A549 (cell line): ENCODE measurements around the gene SMIM33. TPM values are rescaled to one million over a fixed set of nuclear protein-coding genes. Genes with fewer than 3 reads are reported as not detected.

ENCODE experiments used
- ATOH8 ChIP-seq: fragments of 250-450 bp; sonication (Bioruptor Pico); IDR thresholded peaks from 2 replicates; pipeline ENCODE4 v1.5.0; 2020; ENCODE audit warnings: low read depth, mild to moderate bottlenecking, moderate library complexity
- BHLHE40 ChIP-seq: IDR thresholded peaks from 2 replicates; pipeline ENCODE4 v1.6.1; 2012; ENCODE audit warnings: low read depth, low read length, inconsistent platforms
- CBX2 ChIP-seq: fragments of 200-600 bp; sonication (generic); IDR thresholded peaks from 2 replicates; pipeline ENCODE4 v1.6.1; 2016; ENCODE audit warnings: low read depth, mild to moderate bottlenecking, borderline replicate concordance
- CBX8 ChIP-seq: fragments of 200-600 bp; sonication (generic); IDR thresholded peaks from 2 replicates; pipeline ENCODE4 v1.6.1; 2016
- CTCF ChIP-seq: fragments of >200 bp; sonication (Bioruptor Twin); formaldehyde crosslinking; IDR thresholded peaks from 3 replicates; pipeline ENCODE4 v1.5.1; 2016
- EP300 ChIP-seq, 2 experiments: fragments of >200 bp; sonication (Bioruptor Twin); formaldehyde crosslinking; IDR thresholded peaks; 2 replicates in 1 of 2; 3 replicates in 1 of 2; pipeline ENCODE4 v1.6.1; 2016 to 2017
- ESRRA ChIP-seq: fragments of 150-350 bp; IDR thresholded peaks from 2 replicates; pipeline ENCODE4 v1.6.1; 2014; ENCODE audit warnings: mild to moderate bottlenecking, low read length, borderline replicate concordance
- FOSB ChIP-seq: fragments of 250-450 bp; sonication (Bioruptor Pico); IDR thresholded peaks from 2 replicates; pipeline ENCODE4 v1.5.0; 2020; ENCODE audit warnings: mild to moderate bottlenecking, moderate library complexity
- HDAC2 ChIP-seq: fragments of 200-600 bp; sonication (generic); IDR thresholded peaks from 2 replicates; pipeline ENCODE4 v1.6.1; 2016
- HEYL ChIP-seq: fragments of 250-450 bp; sonication (Bioruptor Pico); IDR thresholded peaks from 2 replicates; pipeline ENCODE4 v1.8.0; 2021; ENCODE audit warnings: mild to moderate bottlenecking, moderate library complexity
- HMGXB4 ChIP-seq: fragments of 250-450 bp; sonication (Bioruptor Pico); IDR thresholded peaks from 2 replicates; pipeline ENCODE4 v1.5.0; 2021; ENCODE audit warnings: mild to moderate bottlenecking, moderate library complexity, borderline replicate concordance
- KDM5A ChIP-seq: fragments of 200-600 bp; sonication (generic); IDR thresholded peaks from 2 replicates; pipeline ENCODE4 v1.6.1; 2016; ENCODE audit warnings: antibody characterized with exemption, mild to moderate bottlenecking
- MAFK ChIP-seq: fragments of 450-650 bp; IDR thresholded peaks from 2 replicates; pipeline ENCODE4 v1.6.1; 2014; ENCODE audit not compliant: partially characterized antibody
- PBX3 ChIP-seq: IDR thresholded peaks from 2 replicates; pipeline ENCODE4 v1.6.1; 2012
- PHF8 ChIP-seq: fragments of 200-600 bp; sonication (generic); IDR thresholded peaks from 2 replicates; pipeline ENCODE4 v1.6.1; 2016; ENCODE audit warnings: low read depth, mild to moderate bottlenecking, antibody characterized with exemption, moderate library complexity, borderline replicate concordance
- POLR2AphosphoS2 ChIP-seq: conservative IDR thresholded peaks from 2 replicates; pipeline ENCODE4 v1.6.1; 2012; ENCODE audit warnings: low read length, improper control_type of control experiment, inconsistent platforms
- RAD21 ChIP-seq, 2 experiments: fragments of >200 bp in 1 of 2; sonication (Bioruptor Twin) in 1 of 2; formaldehyde crosslinking in 1 of 2; IDR thresholded peaks in 1 of 2; conservative IDR thresholded peaks in 1 of 2; 2 replicates in 1 of 2; 3 replicates in 1 of 2; pipeline ENCODE4 v1.6.1; 2012 to 2018; ENCODE audit warnings: inconsistent platforms in 1 of 2
- RCOR1 ChIP-seq: fragments of 150-350 bp; IDR thresholded peaks from 2 replicates; pipeline ENCODE4 v1.6.1; 2014; ENCODE audit warnings: antibody characterized with exemption, low read length, low read depth
- TFCP2L1 ChIP-seq: fragments of 250-450 bp; sonication (Bioruptor Pico); IDR thresholded peaks from 2 replicates; pipeline ENCODE4 v1.5.0; 2021; ENCODE audit warnings: mild to moderate bottlenecking
- TP53 ChIP-seq: fragments of 250-450 bp; sonication (Bioruptor Pico); IDR thresholded peaks from 2 replicates; pipeline ENCODE4 v1.5.0; 2021; ENCODE audit warnings: mild to moderate bottlenecking, moderate library complexity
- USF2 ChIP-seq: fragments of 450-650 bp; IDR thresholded peaks from 2 replicates; pipeline ENCODE4 v1.6.1; 2014; ENCODE audit warnings: antibody characterized with exemption
- ZNF302 ChIP-seq: fragments of 250-450 bp; sonication (Bioruptor Pico); IDR thresholded peaks from 2 replicates; pipeline ENCODE4 v1.9.0; 2021; ENCODE audit warnings: inconsistent platforms, mild to moderate bottlenecking, moderate library complexity
- polyA plus RNA-seq, 4 experiments: library from polyadenylated mRNA; depleted of rRNA in 3 of 4; stranded (reverse); fragments of >200 nt; fragmentation: RNase III in 1 of 4; extraction: RNeasy Plus Mini Kit Qiagen cat#74134 plus additional on column Dnase treatment in 1 of 4; gene quantifications; 2 replicates in 3 of 4; 3 replicates in 1 of 4; pipeline ENCODE4 v1.2.3, GENCODE V29; 2011 to 2017
- small RNA-seq, 6 experiments: library from RNA; depleted of rRNA; stranded (forward); fragments of <200 nt; gene quantifications; one replicate each; pipeline ENCODE3, GENCODE V24; 2012

SMIM33 gene
- polyA plus RNA-seq, 2 of the 4 experiments (the other 2 are of a cell fraction) = not detected

- TF ChIP-seq CBX2 (no peak), RAD21 (conservative IDR thresholded peaks at IDR 0.05 in 1 of 2, IDR thresholded peaks at IDR 0.05 in 1 of 2) (peak; percentile 48 to 63), MAFK (no peak), TFCP2L1 (CRISPR knock-in tag) (no peak), PHF8 (peak; percentile 83; the same call in 1 of the 2 replicates), RCOR1 (no peak), HEYL (CRISPR knock-in tag) (no peak; the same call in 1 of the 2 replicates), ESRRA (peak; percentile 98), PBX3 (no peak), CBX8 (no peak), USF2 (no peak), HMGXB4 (peak; percentile 71), TP53 (CRISPR knock-in tag) (no peak), EP300 (IDR thresholded peaks at IDR 0.05) (no peak; a peak in 1 of 5 replicates), BHLHE40 (no peak), KDM5A (no peak), CTCF (peak; percentile 98), POLR2AphosphoS2 (no peak), ZNF302 (no peak), FOSB (CRISPR knock-in tag) (no peak), HDAC2 (no peak), ATOH8 (0 out of 2 replicates have a peak, but pooled peaks have one; percentile 47)
Observed at GRCh38 chr5:139517683-139518564, 47.1 kb downstream of the SMIM33 start (continued).

Small RNA genes lying within 50 kb of the gene (small RNA-seq; reads per million reads assigned to genes)
- gene RNU5B-4P = 0 reads per million in 6 experiments

Other genes with a start within 250 kb of the SMIM33 start
- 157 and 178 TPM in 2 replicates for gene MATR3, start 177.3 kb upstream of the SMIM33 start, polyA plus RNA-seq (2011; rRNA removed)
- gene MATR3, start 177.3 kb upstream of the SMIM33 start, polyA plus RNA-seq (2017; fragmentation: RNase III; extraction: RNeasy Plus Mini Kit Qiagen cat#74134 plus additional on column Dnase treatment) = 181 to 189 TPM (median 187 TPM) in 3 replicates
- 91.4 and 128 TPM in 2 replicates for gene PAIP2, start 129.2 kb upstream of the SMIM33 start, polyA plus RNA-seq (2011; rRNA removed)
- 95.3 to 109 TPM (median 98.2 TPM) in 3 replicates for gene PAIP2, start 129.2 kb upstream of the SMIM33 start, polyA plus RNA-seq (2017; fragmentation: RNase III; extraction: RNeasy Plus Mini Kit Qiagen cat#74134 plus additional on column Dnase treatment)
- gene SLC23A1, start 87.7 kb upstream of the SMIM33 start, polyA plus RNA-seq (2011; rRNA removed) = 7.7 and 9.5 TPM in 2 replicates
- 4.0 to 5.1 TPM (median 4.3 TPM) in 3 replicates for gene SLC23A1, start 87.7 kb upstream of the SMIM33 start, polyA plus RNA-seq (2017; fragmentation: RNase III; extraction: RNeasy Plus Mini Kit Qiagen cat#74134 plus additional on column Dnase treatment)
- 0.09 TPM in 1 of 2 replicates, not detected in the other for gene MZB1, start 81.1 kb upstream of the SMIM33 start, polyA plus RNA-seq (2011; rRNA removed)
- 0.09 to 0.14 TPM in 2 of 3 replicates, not detected in the other for gene MZB1, start 81.1 kb upstream of the SMIM33 start, polyA plus RNA-seq (2017; fragmentation: RNase III; extraction: RNeasy Plus Mini Kit Qiagen cat#74134 plus additional on column Dnase treatment)
- 0.23 and 0.33 TPM in 2 replicates for gene PROB1, start 75.9 kb upstream of the SMIM33 start, polyA plus RNA-seq (2011; rRNA removed)
- gene PROB1, start 75.9 kb upstream of the SMIM33 start, polyA plus RNA-seq (2017; fragmentation: RNase III; extraction: RNeasy Plus Mini Kit Qiagen cat#74134 plus additional on column Dnase treatment) = 0.47 to 0.67 TPM (median 0.48 TPM) in 3 replicates
- gene SPATA24, start 66.9 kb upstream of the SMIM33 start, polyA plus RNA-seq (2011; rRNA removed) = 4.5 and 5.7 TPM in 2 replicates
- gene SPATA24, start 66.9 kb upstream of the SMIM33 start, polyA plus RNA-seq (2017; fragmentation: RNase III; extraction: RNeasy Plus Mini Kit Qiagen cat#74134 plus additional on column Dnase treatment) = 6.9 to 7.5 TPM (median 7.0 TPM) in 3 replicates
- gene DNAJC18, start 31.5 kb upstream of the SMIM33 start, polyA plus RNA-seq (2011; rRNA removed) = 5.3 TPM in 2 replicates
- 4.2 to 6.1 TPM (median 5.3 TPM) in 3 replicates for gene DNAJC18, start 31.5 kb upstream of the SMIM33 start, polyA plus RNA-seq (2017; fragmentation: RNase III; extraction: RNeasy Plus Mini Kit Qiagen cat#74134 plus additional on column Dnase treatment)
- not detected in 2 replicates for gene ECSCR, start 8.3 kb upstream of the SMIM33 start, polyA plus RNA-seq (2011; rRNA removed)
- gene ECSCR, start 8.3 kb upstream of the SMIM33 start, polyA plus RNA-seq (2017; fragmentation: RNase III; extraction: RNeasy Plus Mini Kit Qiagen cat#74134 plus additional on column Dnase treatment) = not detected in 3 replicates
- gene STING1, start 11.8 kb downstream of the SMIM33 start, polyA plus RNA-seq (2011; rRNA removed) = 0.57 and 0.72 TPM in 2 replicates
- gene STING1, start 11.8 kb downstream of the SMIM33 start, polyA plus RNA-seq (2017; fragmentation: RNase III; extraction: RNeasy Plus Mini Kit Qiagen cat#74134 plus additional on column Dnase treatment) = 0.61 to 0.92 TPM (median 0.76 TPM) in 3 replicates
- 74.8 and 92.9 TPM in 2 replicates for gene UBE2D2, start 90.3 kb downstream of the SMIM33 start, polyA plus RNA-seq (2011; rRNA removed)
- 114 to 116 TPM (median 115 TPM) in 3 replicates for gene UBE2D2, start 90.3 kb downstream of the SMIM33 start, polyA plus RNA-seq (2017; fragmentation: RNase III; extraction: RNeasy Plus Mini Kit Qiagen cat#74134 plus additional on column Dnase treatment)
- 16.7 and 18.1 TPM in 2 replicates for gene CXXC5, start 177.3 kb downstream of the SMIM33 start, polyA plus RNA-seq (2011; rRNA removed)
- 22.5 to 32.5 TPM (median 26.1 TPM) in 3 replicates for gene CXXC5, start 177.3 kb downstream of the SMIM33 start, polyA plus RNA-seq (2017; fragmentation: RNase III; extraction: RNeasy Plus Mini Kit Qiagen cat#74134 plus additional on column Dnase treatment)